GM18499 (cell line): Measurements from ENCODE around the gene ARL4D.
A peak's percentile ranks its signal among the peaks of the same experiment; 100 is the strongest.
"Not testable (repeated sequence)": the region's sequence is repeated elsewhere in the genome, so short reads cannot be mapped to it uniquely, and the experiment has no call there.

Experiments
- ATAC-seq: cut with Tn5 transposase; IDR thresholded peaks from one replicate; pipeline ENCODE4 v1.9.1; 2021; ENCODE audit warnings: moderate number of reproducible peaks; ENCODE audit not compliant: insufficient read depth, unreplicated experiment

ARL4D gene

GRCh38 chr17:43368740-43369506 lies 29.9 kb upstream of the ARL4D start:
- no peak for ATAC-seq

- ATAC-seq = no peak
These were observed 28.8 kb upstream of the ARL4D start for GRCh38 chr17:43369986-43370385.

GRCh38 chr17:43371227-43371821 lies 27.5 kb upstream of the ARL4D start:
- no peak for ATAC-seq

- no peak for ATAC-seq
These were observed 26.4 kb upstream of the ARL4D start for GRCh38 chr17:43372273-43372911.

GRCh38 chr17:43373356-43373755 lies 25.4 kb upstream of the ARL4D start:
- ATAC-seq = no peak

- ATAC-seq = not testable (repeated sequence)
These were observed 22.9 kb upstream of the ARL4D start for GRCh38 chr17:43375915-43376314.

GRCh38 chr17:43377056-43377810 lies 21.6 kb upstream of the ARL4D start:
- ATAC-seq = no peak

- no peak for ATAC-seq
These were observed 20.0 kb upstream of the ARL4D start for GRCh38 chr17:43378766-43379165.

- no peak for ATAC-seq
These were observed 18.5 kb upstream of the ARL4D start for GRCh38 chr17:43380307-43380706.

- ATAC-seq = no peak
These were observed 17.6 kb upstream of the ARL4D start for GRCh38 chr17:43381204-43381603.

GRCh38 chr17:43381621-43382020 lies 17.2 kb upstream of the ARL4D start:
- no peak for ATAC-seq

GRCh38 chr17:43382776-43383175 lies 16.0 kb upstream of the ARL4D start:
- no peak for ATAC-seq

- no peak for ATAC-seq
These were observed 15.4 kb upstream of the ARL4D start for GRCh38 chr17:43383372-43383771.

GRCh38 chr17:43383826-43384475 lies 14.8 kb upstream of the ARL4D start:
- no peak for ATAC-seq

- no peak for ATAC-seq
These were observed 14.3 kb upstream of the ARL4D start for GRCh38 chr17:43384476-43384862.

GRCh38 chr17:43385046-43385831 lies 13.6 kb upstream of the ARL4D start:
- no peak for ATAC-seq

GRCh38 chr17:43388359-43389045 lies 10.3 kb upstream of the ARL4D start:
- peak; percentile 57 for ATAC-seq

- ATAC-seq = no peak
These were observed 9.5 kb upstream of the ARL4D start for GRCh38 chr17:43389046-43389947.
